A549 (cell line): ENCODE measurements around the gene LDLRAD4. TPM values are rescaled to one million over a fixed set of nuclear protein-coding genes. Genes with fewer than 3 reads are reported as not detected.

ENCODE experiments used
- ATAC-seq, 2 experiments: fragments of 200-7000 bp in 1 of 2; fragments of >200 bp in 1 of 2; cut with Nextera tagmentation in 1 of 2; cut with Tn5 transposase in 1 of 2; 3 replicates each; pipeline versions ENCODE4 v1.8.0 to v1.9.1; 2018 to 2020; ENCODE audit warnings: mild to moderate bottlenecking in 1 of 2, moderate library complexity in 1 of 2
- CTCF ChIA-PET: fragments of 300-600 bp; sonication (Branson Sonifier 250); formaldehyde crosslinking; extraction: SDS; loops from one replicate; lab custom pipeline; 2021; ENCODE audit warnings: antibody characterized with exemption, inconsistent platforms; lab: Yijun Ruan, JAX
- POLR2A ChIA-PET: fragments of 350-600 bp; formaldehyde crosslinking; extraction: SDS; loops from one replicate; lab custom pipeline; 2021; ENCODE audit warnings: antibody characterized with exemption, inconsistent platforms; lab: Yijun Ruan, JAX
- DNase-seq, 2 experiments: peaks; one replicate each; pipeline versions ENCODE4 v3.0.0 to v3.0.0-alpha.2; 2011 to 2016; ENCODE audit warnings: low read depth in 1 of 2, low spot score in 1 of 2
- FAIRE-seq: peaks from 2 replicates; lab custom pipeline; 2011; peaks lifted over from hg19 to GRCh38; lab: Jason Lieb, UNC
- H3K27ac ChIP-seq, 2 experiments: fragments of >200 bp; sonication (Bioruptor Twin); formaldehyde crosslinking; 3 replicates each; pipeline ENCODE4 v1.5.1; 2016 to 2017
- H3K4me1 ChIP-seq: fragments of >200 bp; sonication (Bioruptor Twin); formaldehyde crosslinking; 3 replicates; pipeline ENCODE4 v1.6.1; 2016
- H3K4me2 ChIP-seq: fragments of >200 bp; sonication (Bioruptor Twin); formaldehyde crosslinking; 3 replicates; pipeline ENCODE4 v1.6.1; 2016
- H3K4me3 ChIP-seq: fragments of >200 bp; sonication (Bioruptor Twin); formaldehyde crosslinking; 3 replicates; pipeline ENCODE4 v1.5.1; 2016
- H3K9me3 ChIP-seq: fragments of >200 bp; sonication (Bioruptor Twin); formaldehyde crosslinking; 3 replicates; pipeline ENCODE4 v1.6.1; 2016
- CEBPB ChIP-seq, 2 experiments: fragments of >200 bp in 1 of 2; sonication (Bioruptor Twin) in 1 of 2; formaldehyde crosslinking in 1 of 2; IDR thresholded peaks; 2 replicates each; pipeline ENCODE4 v1.6.1; 2012 to 2016
- CHD4 ChIP-seq: fragments of 200-600 bp; sonication (generic); IDR thresholded peaks from 2 replicates; pipeline ENCODE4 v1.6.1; 2016; ENCODE audit warnings: antibody characterized with exemption, mild to moderate bottlenecking, borderline replicate concordance
- EHF ChIP-seq: fragments of 250-450 bp; sonication (Bioruptor Pico); IDR thresholded peaks from 2 replicates; pipeline ENCODE4 v1.5.0; 2020; ENCODE audit warnings: mild to moderate bottlenecking
- EHMT2 ChIP-seq: fragments of 200-600 bp; sonication (generic); IDR thresholded peaks from 2 replicates; pipeline ENCODE4 v1.6.1; 2016; ENCODE audit warnings: antibody characterized with exemption, low read depth, mild to moderate bottlenecking, moderate library complexity
- ESRRA ChIP-seq: fragments of 150-350 bp; IDR thresholded peaks from 2 replicates; pipeline ENCODE4 v1.6.1; 2014; ENCODE audit warnings: mild to moderate bottlenecking, low read length, borderline replicate concordance
- FOXS1 ChIP-seq: fragments of 250-450 bp; sonication (Bioruptor Pico); IDR thresholded peaks from 2 replicates; pipeline ENCODE4 v1.5.0; 2020; ENCODE audit warnings: mild to moderate bottlenecking, moderate library complexity
- HEYL ChIP-seq: fragments of 250-450 bp; sonication (Bioruptor Pico); IDR thresholded peaks from 2 replicates; pipeline ENCODE4 v1.8.0; 2021; ENCODE audit warnings: mild to moderate bottlenecking, moderate library complexity
- HOXA7 ChIP-seq: fragments of 250-450 bp; sonication (Bioruptor Pico); IDR thresholded peaks from 2 replicates; pipeline ENCODE4 v1.5.0; 2020; ENCODE audit warnings: mild to moderate bottlenecking, moderate library complexity
- HOXB13 ChIP-seq: fragments of 250-450 bp; sonication (Bioruptor Pico); IDR thresholded peaks from 2 replicates; pipeline ENCODE4 v1.5.0; 2020; ENCODE audit warnings: low read depth, mild to moderate bottlenecking, moderate library complexity
- HOXB5 ChIP-seq: fragments of 250-450 bp; sonication (Bioruptor Pico); IDR thresholded peaks from 2 replicates; pipeline ENCODE4 v1.5.0; 2020; ENCODE audit warnings: mild to moderate bottlenecking, moderate library complexity
- JUN ChIP-seq, 2 experiments: fragments of >200 bp; sonication (Bioruptor Twin); formaldehyde crosslinking; IDR thresholded peaks; 2 replicates in 1 of 2; 3 replicates in 1 of 2; pipeline ENCODE4 v1.6.1; 2016 to 2017
- KDM5A ChIP-seq: fragments of 200-600 bp; sonication (generic); IDR thresholded peaks from 2 replicates; pipeline ENCODE4 v1.6.1; 2016; ENCODE audit warnings: antibody characterized with exemption, mild to moderate bottlenecking
- NPAS2 ChIP-seq: fragments of 250-450 bp; sonication (Bioruptor Pico); IDR thresholded peaks from 2 replicates; pipeline ENCODE4 v1.8.0; 2022; ENCODE audit warnings: mild to moderate bottlenecking, moderate library complexity, borderline replicate concordance
- POLR2A ChIP-seq: IDR thresholded peaks from 2 replicates; pipeline ENCODE4 v1.6.1; 2012; ENCODE audit warnings: mild to moderate bottlenecking, low read length
- RAD21 ChIP-seq, 2 experiments: fragments of >200 bp in 1 of 2; sonication (Bioruptor Twin) in 1 of 2; formaldehyde crosslinking in 1 of 2; IDR thresholded peaks in 1 of 2; conservative IDR thresholded peaks in 1 of 2; 2 replicates in 1 of 2; 3 replicates in 1 of 2; pipeline ENCODE4 v1.6.1; 2012 to 2018; ENCODE audit warnings: inconsistent platforms in 1 of 2
- RFX5 ChIP-seq: fragments of 450-650 bp; IDR thresholded peaks from 2 replicates; pipeline ENCODE4 v1.7.1; 2014; ENCODE audit warnings: antibody characterized with exemption, mild to moderate bottlenecking, moderate library complexity
- SREBF2 ChIP-seq: fragments of 450-650 bp; IDR thresholded peaks from 2 replicates; pipeline ENCODE4 v1.6.1; 2014; ENCODE audit warnings: mild to moderate bottlenecking, moderate library complexity
- ZC3H11A ChIP-seq: fragments of 450-650 bp; IDR thresholded peaks from 2 replicates; pipeline ENCODE4 v1.6.1; 2014; ENCODE audit warnings: antibody characterized with exemption, mild to moderate bottlenecking
- ZNF302 ChIP-seq: fragments of 250-450 bp; sonication (Bioruptor Pico); IDR thresholded peaks from 2 replicates; pipeline ENCODE4 v1.9.0; 2021; ENCODE audit warnings: inconsistent platforms, mild to moderate bottlenecking, moderate library complexity
- ZSCAN20 ChIP-seq: fragments of 250-450 bp; sonication (Bioruptor Pico); IDR thresholded peaks from 2 replicates; pipeline ENCODE4 v1.8.0; 2022; ENCODE audit warnings: mild to moderate bottlenecking, moderate library complexity
- WGBS: methylation state at CpG from one replicate; pipeline ENCODE4 v1.1.6; 2017; ENCODE audit errors: missing lambda C conversion rate; 5-methylcytosine and 5-hydroxymethylcytosine counted together
- polyA plus RNA-seq, 4 experiments: library from polyadenylated mRNA; depleted of rRNA in 3 of 4; stranded (reverse); fragments of >200 nt; fragmentation: RNase III in 1 of 4; extraction: RNeasy Plus Mini Kit Qiagen cat#74134 plus additional on column Dnase treatment in 1 of 4; gene quantifications; 2 replicates in 3 of 4; 3 replicates in 1 of 4; pipeline ENCODE4 v1.2.3, GENCODE V29; 2011 to 2017
- TF ChIP-seq, protein P1 (sequence below): fragments of >200 bp; sonication (Bioruptor Twin); formaldehyde crosslinking; IDR thresholded peaks from 2 replicates; pipeline ENCODE4 v1.6.1; 2016
- TF ChIP-seq, protein P2 (sequence below): fragments of 200-600 bp; sonication (generic); IDR thresholded peaks from 2 replicates; pipeline ENCODE4 v1.6.1; 2016; ENCODE audit warnings: antibody characterized with exemption, mild to moderate bottlenecking, moderate library complexity
- TF ChIP-seq, protein P3 (sequence below): fragments of >200 bp; sonication (Bioruptor Twin); formaldehyde crosslinking; IDR thresholded peaks from 3 replicates; pipeline ENCODE4 v1.6.1; 2016
- TF ChIP-seq, protein P4 (sequence below): fragments of 450-650 bp; IDR thresholded peaks from 2 replicates; pipeline ENCODE4 v1.6.1; 2014; ENCODE audit warnings: antibody characterized with exemption

Gene LDLRAD4
- polyA plus RNA-seq, 2 of the 4 experiments (the other 2 are of a cell fraction) = 5.2 to 7.6 TPM

DNA sequence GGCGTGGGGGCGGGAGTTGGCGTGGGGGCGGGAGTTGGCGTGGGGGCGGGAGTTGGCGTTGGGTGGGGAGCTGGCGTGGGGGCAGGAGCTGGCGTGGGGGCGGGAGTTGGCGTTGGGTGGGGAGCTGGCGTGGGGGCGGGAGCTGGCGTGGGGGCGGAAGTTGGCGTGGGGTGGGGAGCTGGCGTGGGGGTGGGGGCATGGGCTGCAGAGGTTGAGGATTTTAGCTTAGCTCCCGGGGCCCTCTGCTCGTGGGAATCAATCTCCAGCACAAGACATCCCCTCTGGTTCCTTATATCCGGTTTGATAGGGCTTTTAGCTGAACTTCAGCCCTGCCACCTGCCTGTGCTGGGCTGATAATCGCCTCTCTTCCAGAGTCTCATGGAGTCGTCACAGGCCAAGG, 177.0 kb downstream of the LDLRAD4 start:
- 86% methylated on average over 5 of the region's 22 CpGs for WGBS
- FAIRE-seq = no peak
- no peak overlapping the region for H3K4me3 ChIP-seq
- TF ChIP-seq, protein P1, sequence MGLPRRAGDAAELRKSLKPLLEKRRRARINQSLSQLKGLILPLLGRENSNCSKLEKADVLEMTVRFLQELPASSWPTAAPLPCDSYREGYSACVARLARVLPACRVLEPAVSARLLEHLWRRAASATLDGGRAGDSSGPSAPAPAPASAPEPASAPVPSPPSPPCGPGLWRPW = no peak
- TF ChIP-seq RFX5 = no peak
- TF ChIP-seq SREBF2 = no peak
- TF ChIP-seq EHMT2 = no peak
- TF ChIP-seq ZC3H11A = no peak
- TF ChIP-seq NPAS2 (CRISPR knock-in tag) = no peak
- no peak for TF ChIP-seq HEYL (CRISPR knock-in tag)
- TF ChIP-seq HOXA7 (CRISPR knock-in tag) = no peak
- no peak for TF ChIP-seq KDM5A
- TF ChIP-seq, all 56 proteins: peak for 0
- ChIA-PET POLR2A (no interaction called here), CTCF (no interaction called here)
- no peak overlapping the region for H3K4me2 ChIP-seq
- DNase-seq (no peak), ATAC-seq (no peak)
- no peaks in the 10 kb centered on the region for H3K9me3 ChIP-seq
- H3K27ac ChIP-seq = no peak overlapping the region
- no peaks in the 10 kb centered on the region for H3K4me1 ChIP-seq

DNA sequence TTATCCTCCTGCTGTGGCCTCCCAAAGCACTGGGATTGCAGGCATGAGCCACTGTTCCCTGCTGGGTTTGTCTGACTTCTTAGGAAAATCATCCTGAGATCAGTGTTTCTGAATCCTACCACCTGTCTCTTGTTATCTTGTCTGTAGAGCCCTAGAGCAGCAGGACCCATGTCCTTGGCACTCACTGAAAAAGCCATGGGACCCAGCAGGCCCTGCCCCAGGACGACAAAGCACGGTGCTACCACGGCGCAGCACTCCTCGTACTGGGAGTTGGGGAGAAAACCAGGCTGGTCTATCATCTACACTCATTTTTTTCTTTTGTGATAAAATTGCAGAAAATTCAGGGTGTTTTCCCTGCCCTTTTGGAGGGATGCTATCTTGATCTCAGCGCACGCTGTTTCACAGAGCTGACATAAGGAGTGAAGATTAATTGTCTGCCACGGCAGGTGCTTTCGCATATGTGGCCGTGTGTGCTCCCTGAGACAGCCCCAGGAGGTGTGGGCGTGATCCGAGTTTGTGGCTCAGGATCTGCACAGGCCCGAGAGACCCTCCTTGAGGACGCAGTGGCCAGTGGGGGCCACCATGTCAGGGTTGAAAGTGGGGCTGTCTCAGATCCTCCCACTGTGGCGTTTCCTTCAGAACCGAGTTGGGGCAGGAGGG, 179.1 kb downstream of the LDLRAD4 start:
- WGBS = 77% methylated on average over 13 of the region's 16 CpGs
- no peak for DNase-seq
- ATAC-seq = no peak
- no peak overlapping the region for H3K27ac ChIP-seq
- ChIA-PET CTCF (interaction anchor here (1.0 kb wide), 1 partner anchor 21 kb away, joined by 3 read pairs; no protein-coding TSS in a partner anchor), POLR2A (no interaction called here)
- FAIRE-seq = no peak
- H3K9me3 ChIP-seq = no peaks in the 10 kb centered on the region
- H3K4me3 ChIP-seq = no peak overlapping the region
- no peak overlapping the region for H3K4me2 ChIP-seq
- no peaks in the 10 kb centered on the region for H3K4me1 ChIP-seq
- TF ChIP-seq ZNF302 (CRISPR knock-in tag) = no peak
- no peak for TF ChIP-seq POLR2A
- TF ChIP-seq, protein P2, sequence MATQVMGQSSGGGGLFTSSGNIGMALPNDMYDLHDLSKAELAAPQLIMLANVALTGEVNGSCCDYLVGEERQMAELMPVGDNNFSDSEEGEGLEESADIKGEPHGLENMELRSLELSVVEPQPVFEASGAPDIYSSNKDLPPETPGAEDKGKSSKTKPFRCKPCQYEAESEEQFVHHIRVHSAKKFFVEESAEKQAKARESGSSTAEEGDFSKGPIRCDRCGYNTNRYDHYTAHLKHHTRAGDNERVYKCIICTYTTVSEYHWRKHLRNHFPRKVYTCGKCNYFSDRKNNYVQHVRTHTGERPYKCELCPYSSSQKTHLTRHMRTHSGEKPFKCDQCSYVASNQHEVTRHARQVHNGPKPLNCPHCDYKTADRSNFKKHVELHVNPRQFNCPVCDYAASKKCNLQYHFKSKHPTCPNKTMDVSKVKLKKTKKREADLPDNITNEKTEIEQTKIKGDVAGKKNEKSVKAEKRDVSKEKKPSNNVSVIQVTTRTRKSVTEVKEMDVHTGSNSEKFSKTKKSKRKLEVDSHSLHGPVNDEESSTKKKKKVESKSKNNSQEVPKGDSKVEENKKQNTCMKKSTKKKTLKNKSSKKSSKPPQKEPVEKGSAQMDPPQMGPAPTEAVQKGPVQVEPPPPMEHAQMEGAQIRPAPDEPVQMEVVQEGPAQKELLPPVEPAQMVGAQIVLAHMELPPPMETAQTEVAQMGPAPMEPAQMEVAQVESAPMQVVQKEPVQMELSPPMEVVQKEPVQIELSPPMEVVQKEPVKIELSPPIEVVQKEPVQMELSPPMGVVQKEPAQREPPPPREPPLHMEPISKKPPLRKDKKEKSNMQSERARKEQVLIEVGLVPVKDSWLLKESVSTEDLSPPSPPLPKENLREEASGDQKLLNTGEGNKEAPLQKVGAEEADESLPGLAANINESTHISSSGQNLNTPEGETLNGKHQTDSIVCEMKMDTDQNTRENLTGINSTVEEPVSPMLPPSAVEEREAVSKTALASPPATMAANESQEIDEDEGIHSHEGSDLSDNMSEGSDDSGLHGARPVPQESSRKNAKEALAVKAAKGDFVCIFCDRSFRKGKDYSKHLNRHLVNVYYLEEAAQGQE = no peak
- no peak for TF ChIP-seq RAD21 (conservative IDR thresholded peaks at IDR 0.05 in 1 of 2, IDR thresholded peaks at IDR 0.05 in 1 of 2)
- TF ChIP-seq, protein P3, sequence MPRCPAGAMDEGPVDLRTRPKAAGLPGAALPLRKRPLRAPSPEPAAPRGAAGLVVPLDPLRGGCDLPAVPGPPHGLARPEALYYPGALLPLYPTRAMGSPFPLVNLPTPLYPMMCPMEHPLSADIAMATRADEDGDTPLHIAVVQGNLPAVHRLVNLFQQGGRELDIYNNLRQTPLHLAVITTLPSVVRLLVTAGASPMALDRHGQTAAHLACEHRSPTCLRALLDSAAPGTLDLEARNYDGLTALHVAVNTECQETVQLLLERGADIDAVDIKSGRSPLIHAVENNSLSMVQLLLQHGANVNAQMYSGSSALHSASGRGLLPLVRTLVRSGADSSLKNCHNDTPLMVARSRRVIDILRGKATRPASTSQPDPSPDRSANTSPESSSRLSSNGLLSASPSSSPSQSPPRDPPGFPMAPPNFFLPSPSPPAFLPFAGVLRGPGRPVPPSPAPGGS = no peak
- TF ChIP-seq CEBPB (IDR thresholded peaks at IDR 0.05) = no peak
- TF ChIP-seq ESRRA = no peak
- TF ChIP-seq FOXS1 = no peak
- TF ChIP-seq, protein P1 = no peak
- TF ChIP-seq, protein P4, sequence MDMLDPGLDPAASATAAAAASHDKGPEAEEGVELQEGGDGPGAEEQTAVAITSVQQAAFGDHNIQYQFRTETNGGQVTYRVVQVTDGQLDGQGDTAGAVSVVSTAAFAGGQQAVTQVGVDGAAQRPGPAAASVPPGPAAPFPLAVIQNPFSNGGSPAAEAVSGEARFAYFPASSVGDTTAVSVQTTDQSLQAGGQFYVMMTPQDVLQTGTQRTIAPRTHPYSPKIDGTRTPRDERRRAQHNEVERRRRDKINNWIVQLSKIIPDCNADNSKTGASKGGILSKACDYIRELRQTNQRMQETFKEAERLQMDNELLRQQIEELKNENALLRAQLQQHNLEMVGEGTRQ = no peak
- no peak for TF ChIP-seq HOXB5 (CRISPR knock-in tag)
- no peak for TF ChIP-seq HOXB13 (CRISPR knock-in tag)
- no peak for TF ChIP-seq CHD4
- no peak for TF ChIP-seq EHF
- TF ChIP-seq JUN (IDR thresholded peaks at IDR 0.05) = no peak
- TF ChIP-seq ZSCAN20 = no peak
